HG03045 (cell line): Measurements from ENCODE around the gene PCK2.

Source experiments
- ATAC-seq: cut with Tn5 transposase; IDR thresholded peaks from one replicate; pipeline ENCODE4 v1.9.1; 2021; ENCODE audit warnings: mild to moderate bottlenecking, moderate library complexity; ENCODE audit not compliant: unreplicated experiment

The PCK2 gene

GRCh38 chr14:24114532-24115421, 20.7 kb downstream of the PCK2 start, which contains the start of the genes DCAF11 and NRL:
Gene DCAF11 (plus strand): TSS chr14:24114777. CDS start chr14:24115595, 818 bp downstream.
Gene NRL (minus strand): TSS chr14:24114949. CDS start chr14:24082848, 32,101 bp downstream.
- ATAC-seq: peak; percentile 84

GRCh38 chr14:24115422-24116127, 21.5 kb downstream of the PCK2 start:
- no peak for ATAC-seq

DNA sequence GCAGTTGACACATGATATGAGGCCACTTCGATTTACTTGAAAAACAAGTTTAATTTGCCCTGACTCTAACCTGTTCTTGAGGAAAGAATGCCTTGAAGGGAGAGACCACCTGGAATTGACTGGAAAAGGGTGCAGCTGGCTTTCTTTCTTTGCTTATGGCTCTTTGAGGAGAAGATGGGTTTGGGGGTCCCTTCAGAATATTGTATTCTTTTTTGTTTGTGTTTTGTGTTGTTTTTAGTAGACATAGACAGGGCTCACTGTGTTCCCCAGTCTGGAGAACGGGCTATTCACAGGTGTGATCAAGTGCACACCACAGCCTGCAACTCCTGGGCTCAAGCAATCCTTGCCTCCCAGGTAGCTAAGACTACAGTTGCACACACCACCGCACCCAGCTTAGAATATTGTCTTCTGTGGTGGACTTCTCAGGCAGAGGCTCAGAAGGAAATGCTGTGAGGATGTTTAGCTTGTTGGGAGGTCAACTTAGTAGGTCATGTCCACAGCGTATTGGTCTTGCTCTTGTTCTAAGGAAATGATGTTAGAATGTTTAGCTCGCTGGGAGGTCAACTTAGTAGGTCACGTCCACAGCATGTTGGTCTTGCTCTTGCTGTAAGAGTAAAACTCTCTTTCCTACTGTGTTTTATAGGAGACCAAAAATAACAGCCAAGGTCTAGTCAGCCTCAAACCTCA, 22.2 kb downstream of the PCK2 start:
- no peak for ATAC-seq

DNA sequence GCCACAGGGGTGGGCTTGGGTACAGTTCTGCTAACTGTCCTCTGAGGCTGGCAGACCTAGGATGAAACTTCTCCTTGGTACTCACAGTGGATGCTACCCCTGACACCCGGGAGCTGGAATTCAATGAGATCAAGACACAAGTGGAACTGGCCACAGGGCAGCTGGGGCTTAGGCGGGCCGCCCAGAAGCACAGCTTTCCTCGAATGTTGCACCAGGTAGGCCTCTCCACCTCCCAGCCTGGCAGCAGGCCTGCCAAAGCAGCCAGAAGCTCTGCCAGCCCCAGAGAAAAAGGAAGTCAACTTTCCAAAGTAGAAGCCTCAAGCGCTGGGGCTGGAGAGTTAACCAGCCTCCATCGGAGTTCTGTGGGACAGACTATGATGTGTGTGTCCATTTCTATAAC, 23.1 kb downstream of the PCK2 start:
- no peak for ATAC-seq

DNA sequence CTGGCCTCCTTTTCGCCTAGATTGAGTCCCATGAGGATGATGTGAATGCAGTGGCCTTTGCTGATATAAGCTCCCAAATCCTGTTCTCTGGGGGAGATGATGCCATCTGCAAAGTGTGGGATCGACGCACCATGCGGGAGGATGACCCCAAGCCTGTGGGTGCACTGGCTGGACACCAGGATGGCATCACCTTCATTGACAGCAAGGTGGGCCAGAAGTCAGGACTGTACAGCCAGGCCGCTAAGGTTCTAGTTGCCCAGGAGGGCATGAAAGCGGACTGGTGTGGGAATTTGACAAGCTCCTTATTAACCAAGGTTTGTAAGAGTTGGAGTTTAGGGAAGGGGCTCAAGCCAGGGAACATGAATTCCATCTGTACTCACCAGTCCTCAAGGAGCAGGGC, 25.6 kb downstream of the PCK2 start:
- ATAC-seq: no peak

GRCh38 chr14:24121210-24121609, 27.1 kb downstream of the PCK2 start:
- no peak for ATAC-seq

DNA sequence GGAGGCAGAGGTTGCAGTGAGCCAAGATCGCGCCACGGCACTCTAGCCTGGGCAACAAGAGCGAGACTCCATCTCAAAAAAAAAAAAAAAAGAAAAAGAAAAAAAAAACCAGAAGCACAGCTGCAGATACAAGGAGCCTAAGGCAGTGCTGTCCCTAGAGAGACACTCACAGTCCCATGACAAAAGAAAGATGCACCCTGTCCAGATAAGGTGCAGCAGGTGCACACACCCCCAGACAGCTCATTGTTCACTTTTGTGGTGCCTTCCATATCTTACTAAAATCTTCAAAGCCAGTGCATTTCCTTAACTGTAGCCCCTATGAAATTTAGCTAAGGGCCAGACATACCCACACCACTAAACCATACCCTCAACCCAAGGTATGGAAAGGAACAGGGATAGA, 28.3 kb downstream of the PCK2 start:
- ATAC-seq: no peak

DNA sequence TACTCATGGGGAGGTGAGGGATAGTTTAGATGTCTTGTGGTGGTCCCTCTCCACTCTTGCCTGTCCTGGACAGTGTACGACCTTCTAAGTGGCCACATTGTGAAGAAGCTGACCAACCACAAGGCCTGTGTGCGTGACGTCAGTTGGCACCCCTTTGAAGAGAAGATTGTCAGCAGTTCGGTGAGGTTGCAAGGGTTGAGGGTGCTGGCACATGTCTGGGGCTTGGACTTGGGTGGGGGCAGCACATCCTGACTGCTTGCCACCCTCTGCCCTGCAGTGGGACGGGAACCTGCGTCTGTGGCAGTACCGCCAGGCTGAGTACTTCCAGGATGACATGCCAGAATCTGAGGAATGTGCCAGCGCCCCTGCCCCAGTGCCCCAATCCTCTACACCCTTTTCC, 28.8 kb downstream of the PCK2 start:
- no peak for ATAC-seq

- ATAC-seq: peak; percentile 44
Measured at GRCh38 chr14:24123424-24124417, 29.6 kb downstream of the PCK2 start.

DNA sequence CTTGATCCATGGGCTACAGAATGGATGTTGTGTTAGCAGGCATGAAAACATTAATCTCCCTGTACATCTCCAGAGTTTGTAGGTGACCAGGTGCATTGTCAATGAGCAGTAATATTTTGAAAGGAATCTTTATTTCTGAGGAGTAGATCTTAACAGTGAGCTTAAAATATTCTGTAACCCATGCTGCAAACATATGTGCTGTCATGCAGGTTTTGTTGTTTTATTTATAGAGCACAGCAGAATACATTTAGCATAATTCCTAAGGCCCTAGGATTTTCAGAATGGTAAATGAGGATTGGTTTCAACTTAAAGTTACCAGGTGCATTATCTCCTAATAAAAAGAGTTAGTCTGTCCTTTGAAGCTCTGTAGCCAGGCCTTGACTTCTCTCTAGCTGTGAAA, 32.8 kb downstream of the PCK2 start:
- ATAC-seq: no peak

DNA sequence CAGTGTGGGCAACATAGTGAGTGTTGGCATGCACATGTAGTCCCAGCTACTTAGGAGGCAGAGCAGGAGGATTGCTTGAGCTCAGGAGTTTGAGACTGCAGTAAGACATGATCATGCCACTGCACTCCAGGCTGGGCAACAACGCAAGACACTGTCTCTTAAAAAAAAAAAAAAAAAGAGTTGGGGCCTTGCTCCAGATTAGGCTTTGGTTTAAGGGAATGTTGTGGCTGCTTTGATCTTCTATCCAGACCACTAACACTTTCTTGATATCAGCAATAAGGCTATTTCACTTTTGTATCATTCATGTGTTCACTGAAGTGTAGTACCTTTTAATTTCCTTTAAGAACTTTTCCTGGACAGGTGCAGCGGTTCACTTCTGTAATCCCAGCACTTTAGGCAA, 33.6 kb downstream of the PCK2 start:
- no peak for ATAC-seq

- no peak for ATAC-seq
Measured at GRCh38 chr14:24129410-24129998, 35.4 kb downstream of the PCK2 start.

GRCh38 chr14:24130380-24130716, 36.2 kb downstream of the PCK2 start, which contains the start of gene FITM1:
Gene FITM1 (plus strand): TSS chr14:24130659. CDS start chr14:24131564, 905 bp downstream.
- ATAC-seq: no peak

- ATAC-seq: no peak
Measured at GRCh38 chr14:24130717-24131548, 36.8 kb downstream of the PCK2 start.

DNA sequence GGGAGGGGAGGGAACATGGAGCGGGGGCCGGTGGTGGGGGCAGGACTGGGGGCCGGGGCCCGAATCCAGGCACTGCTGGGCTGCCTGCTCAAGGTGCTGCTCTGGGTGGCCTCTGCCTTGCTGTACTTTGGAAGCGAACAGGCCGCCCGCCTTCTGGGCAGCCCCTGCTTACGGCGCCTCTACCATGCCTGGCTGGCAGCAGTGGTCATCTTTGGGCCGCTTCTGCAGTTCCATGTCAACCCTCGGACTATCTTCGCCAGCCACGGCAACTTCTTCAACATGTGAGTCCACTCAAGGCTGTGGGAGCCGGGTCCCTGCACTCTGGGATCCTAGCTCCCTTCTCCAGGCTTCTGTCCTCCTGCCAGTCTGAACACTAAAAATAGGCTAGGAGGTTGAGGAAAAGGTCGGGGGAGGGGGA, 37.4 kb downstream of the PCK2 start:
- ATAC-seq: no peak

- no peak for ATAC-seq
Measured at GRCh38 chr14:24132061-24132685, 38.1 kb downstream of the PCK2 start.

GRCh38 chr14:24132976-24133375, 38.9 kb downstream of the PCK2 start:
- no peak for ATAC-seq

- no peak for ATAC-seq
Measured at GRCh38 chr14:24133735-24134134, 39.6 kb downstream of the PCK2 start.

DNA sequence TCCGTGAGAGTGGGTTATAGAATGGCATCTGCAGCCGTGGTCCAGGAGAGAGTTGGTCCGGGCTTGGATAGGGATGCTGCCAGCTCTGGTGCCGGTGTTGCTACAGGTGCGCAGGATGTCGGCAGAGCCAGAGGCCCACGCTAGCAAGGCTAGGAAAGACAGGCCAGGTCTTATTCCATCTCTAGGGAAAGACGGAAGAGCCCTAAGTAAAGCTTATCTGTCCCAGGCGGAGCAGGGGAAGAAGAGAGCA, 41.4 kb downstream of the PCK2 start:
- no peak for ATAC-seq
